ENCODE data around the gene CACNA2D3.
A peak's percentile ranks its signal among the peaks of the same experiment; 100 is the strongest.

The CACNA2D3 gene

DNA sequence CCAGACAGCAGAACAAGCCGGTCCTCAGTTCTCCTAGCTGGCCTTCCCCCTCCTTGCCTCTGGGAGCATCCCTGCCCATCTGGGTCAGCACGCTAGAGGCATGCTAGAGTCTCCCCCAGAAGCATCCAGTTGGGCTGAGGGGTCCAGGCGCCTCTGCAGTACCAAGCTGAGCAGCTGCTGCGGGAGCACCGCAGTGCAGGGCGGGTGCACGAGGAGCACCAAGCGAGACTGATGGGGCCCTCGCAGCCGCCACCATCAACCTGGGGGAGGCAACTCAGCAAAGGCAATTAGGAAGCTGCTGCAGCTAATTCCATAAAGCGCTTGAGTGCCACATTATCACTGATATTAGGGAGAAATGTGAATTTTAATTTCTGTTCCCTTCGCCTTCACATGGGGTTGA lies 12.4 kb downstream of the CACNA2D3 start:
- DNase-seq (ENCODE audit: low read depth in 1 of 2, low spot score in 1 of 2): no peak
- TF ChIP-seq JUND (IDR thresholded peaks at IDR 0.05; ENCODE audit: low read depth): no peak
- in situ Hi-C loops (cut with HindIII; ENCODE audit: low pct_unique_long_range_greater_than_20kb, low sequenced_read_pairs): no loop called here

DNA sequence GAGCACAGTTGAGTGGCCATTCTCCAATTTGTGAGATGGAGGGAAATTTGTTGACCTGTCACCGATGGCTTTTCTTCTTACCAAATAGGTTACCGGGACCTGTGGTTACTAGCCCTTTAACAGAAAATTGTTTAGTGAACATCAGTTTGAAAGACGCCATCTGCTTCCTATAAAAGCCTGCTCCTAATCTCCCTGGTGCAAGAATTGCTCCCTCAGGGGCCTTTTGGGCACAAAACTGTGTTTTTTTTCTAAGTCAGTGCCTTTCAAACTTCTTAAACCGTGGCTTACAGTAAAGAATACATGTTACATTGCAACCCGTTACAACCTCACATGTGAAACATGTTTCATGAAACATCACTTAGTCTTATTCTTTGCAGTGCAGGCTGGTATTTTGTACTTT lies 15.0 kb downstream of the CACNA2D3 start:
- in situ Hi-C loops (cut with HindIII; ENCODE audit: low pct_unique_long_range_greater_than_20kb, low sequenced_read_pairs): no loop called here
- no peak for DNase-seq (ENCODE audit: low read depth in 1 of 2, low spot score in 1 of 2)
- TF ChIP-seq JUND (IDR thresholded peaks at IDR 0.05; ENCODE audit: low read depth): no peak

DNA sequence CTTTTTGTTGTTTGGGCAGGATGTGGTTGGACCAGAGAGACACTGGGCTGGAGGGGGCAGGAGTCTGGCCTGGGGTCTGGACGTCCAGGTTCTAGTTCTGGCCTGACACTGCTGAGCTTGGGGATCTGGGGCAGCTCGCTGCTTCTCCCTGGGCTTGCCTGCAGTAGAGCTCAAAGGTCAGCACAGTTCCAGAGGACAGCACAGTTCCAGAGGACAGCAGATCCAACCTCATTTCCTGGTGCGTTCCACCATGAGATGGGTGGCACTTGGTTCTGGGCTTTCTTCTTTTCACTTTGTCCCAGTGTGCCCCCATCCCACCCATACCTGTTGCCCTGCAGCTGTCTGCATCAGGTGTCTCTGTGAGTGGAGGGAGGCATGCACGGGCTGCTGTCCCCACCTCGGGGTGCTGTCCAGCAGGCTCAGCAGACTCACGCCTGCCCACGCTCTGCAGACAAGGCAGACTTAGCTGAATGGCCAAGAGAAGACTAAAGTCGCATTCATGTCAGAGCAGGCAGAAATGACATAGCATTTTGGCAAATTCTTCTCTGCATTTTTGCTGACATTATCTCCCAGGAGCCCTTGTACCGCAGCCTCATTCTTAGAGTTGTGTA lies 16.7 kb downstream of the CACNA2D3 start:
- TF ChIP-seq JUND (IDR thresholded peaks at IDR 0.05; ENCODE audit: low read depth): no peak
- peak in 1 of 2 experiments; percentile 35 for DNase-seq (ENCODE audit: low read depth in 1 of 2, low spot score in 1 of 2)
- in situ Hi-C loops (cut with HindIII; ENCODE audit: low pct_unique_long_range_greater_than_20kb, low sequenced_read_pairs): no loop called here

DNA sequence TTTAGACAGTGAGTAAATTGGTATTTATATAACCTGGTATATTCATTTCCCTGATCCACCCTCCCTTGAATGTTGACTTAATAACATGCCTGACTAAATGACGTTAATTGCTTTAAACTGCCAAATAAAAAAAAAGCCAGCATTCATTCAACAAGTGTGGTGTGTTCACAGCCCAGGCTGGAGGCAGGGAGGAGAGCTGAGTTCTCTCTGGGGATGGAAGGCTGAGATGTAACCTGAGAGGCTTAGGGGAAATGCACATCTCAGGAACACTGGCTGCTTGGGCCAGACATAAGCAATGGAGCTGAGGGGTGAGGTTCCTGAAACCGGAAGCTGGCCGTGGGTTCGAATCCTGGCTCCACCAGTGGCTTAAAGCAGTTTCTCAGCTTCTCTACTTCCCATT lies 17.3 kb downstream of the CACNA2D3 start:
- in situ Hi-C loops (cut with HindIII; ENCODE audit: low pct_unique_long_range_greater_than_20kb, low sequenced_read_pairs): no loop called here
- no peak for TF ChIP-seq JUND (IDR thresholded peaks at IDR 0.05; ENCODE audit: low read depth)
- no peak for DNase-seq (ENCODE audit: low read depth in 1 of 2, low spot score in 1 of 2)

DNA sequence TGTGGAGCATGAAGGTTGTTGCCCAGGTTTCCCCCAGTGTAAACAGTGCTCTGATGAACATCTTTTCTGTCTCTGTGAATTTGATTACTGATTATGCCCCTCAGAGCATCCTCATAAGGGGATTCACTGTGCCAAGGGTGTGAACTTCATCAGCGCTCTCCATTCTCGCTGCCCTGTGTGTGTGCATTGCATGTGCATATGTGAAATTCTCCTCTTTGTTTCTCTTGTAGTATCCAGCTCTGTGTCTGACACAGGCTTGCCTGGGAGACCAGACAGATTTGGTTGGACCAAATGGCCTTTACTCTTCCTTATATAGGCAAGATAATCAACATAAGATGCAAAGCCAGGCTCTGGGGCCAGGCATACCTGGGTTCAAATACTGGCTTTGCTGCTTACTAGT lies 21.9 kb downstream of the CACNA2D3 start:
- DNase-seq (ENCODE audit: low read depth in 1 of 2, low spot score in 1 of 2): no peak
- in situ Hi-C loops (cut with HindIII; ENCODE audit: low pct_unique_long_range_greater_than_20kb, low sequenced_read_pairs): no loop called here
- no peak for TF ChIP-seq JUND (IDR thresholded peaks at IDR 0.05; ENCODE audit: low read depth)

DNA sequence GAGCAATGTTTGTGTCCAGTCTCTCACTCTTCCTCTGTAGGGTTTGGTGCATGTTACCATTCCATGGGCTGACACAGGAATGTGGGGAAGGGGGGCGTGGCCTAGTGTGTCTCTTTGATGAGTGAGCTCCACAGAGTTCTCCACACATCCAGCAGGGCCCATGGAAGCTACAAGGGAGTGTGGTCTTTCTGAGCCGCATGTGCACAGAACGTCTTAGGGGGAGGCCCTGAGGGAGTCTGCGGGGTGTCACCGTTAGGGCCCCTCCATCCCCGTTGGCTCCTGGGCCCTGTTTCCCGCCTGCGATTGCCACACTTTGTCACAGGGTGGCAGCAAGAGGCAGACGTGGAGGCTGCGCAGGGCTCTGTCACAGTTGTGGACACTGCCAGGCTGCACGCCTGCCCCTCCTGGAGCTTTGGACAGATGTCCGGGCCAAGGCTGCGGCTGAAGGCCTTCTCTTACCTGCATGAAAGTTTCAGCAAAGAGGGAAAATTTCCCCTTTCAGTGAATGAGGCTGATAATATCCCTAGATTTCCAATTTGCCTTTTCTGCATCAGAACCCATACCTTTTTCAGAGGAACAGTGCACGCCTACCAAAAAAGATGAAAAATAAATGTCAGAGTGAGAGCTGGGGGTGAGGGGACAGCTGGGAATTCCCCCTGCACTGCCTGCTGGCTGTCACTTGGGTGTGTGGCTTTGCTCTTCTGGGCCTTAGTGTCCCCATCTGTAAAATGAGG lies 24.3 kb downstream of the CACNA2D3 start:
- no peak for TF ChIP-seq JUND (IDR thresholded peaks at IDR 0.05; ENCODE audit: low read depth)
- DNase-seq (ENCODE audit: low read depth in 1 of 2, low spot score in 1 of 2): peak; percentile 46 to 69
- in situ Hi-C loops (cut with HindIII; ENCODE audit: low pct_unique_long_range_greater_than_20kb, low sequenced_read_pairs): no loop called here

DNA sequence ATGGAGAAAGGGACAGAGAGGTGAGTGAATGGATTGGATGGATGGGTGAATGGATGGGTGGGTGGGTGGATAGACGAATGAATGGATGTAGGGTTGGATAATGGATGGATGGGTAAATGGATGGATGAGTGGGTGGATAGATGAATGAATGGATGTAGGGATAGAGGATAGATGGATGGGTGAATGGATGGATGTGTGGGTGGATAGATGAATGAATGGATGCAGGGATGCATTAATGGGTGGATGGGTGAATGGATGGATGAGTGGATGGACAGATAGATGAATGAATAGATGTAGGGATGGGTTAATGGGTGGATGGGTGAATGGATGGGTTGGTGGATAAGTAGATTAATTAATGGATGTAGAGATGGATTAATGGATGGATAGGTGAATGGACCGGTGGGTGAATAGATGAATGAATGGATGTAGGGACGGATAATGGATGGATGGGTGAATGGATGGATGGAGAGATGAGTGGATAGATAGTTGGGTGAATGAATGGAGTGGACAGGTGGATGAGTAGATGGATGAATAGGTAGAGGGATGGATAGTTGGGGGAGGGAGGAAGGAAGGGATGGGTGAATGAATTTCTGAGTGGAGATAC lies 28.6 kb downstream of the CACNA2D3 start:
- no peak for TF ChIP-seq JUND (IDR thresholded peaks at IDR 0.05; ENCODE audit: low read depth)
- in situ Hi-C loops (cut with HindIII; ENCODE audit: low pct_unique_long_range_greater_than_20kb, low sequenced_read_pairs): no loop called here
- no peak for DNase-seq (ENCODE audit: low read depth in 1 of 2, low spot score in 1 of 2)

DNA sequence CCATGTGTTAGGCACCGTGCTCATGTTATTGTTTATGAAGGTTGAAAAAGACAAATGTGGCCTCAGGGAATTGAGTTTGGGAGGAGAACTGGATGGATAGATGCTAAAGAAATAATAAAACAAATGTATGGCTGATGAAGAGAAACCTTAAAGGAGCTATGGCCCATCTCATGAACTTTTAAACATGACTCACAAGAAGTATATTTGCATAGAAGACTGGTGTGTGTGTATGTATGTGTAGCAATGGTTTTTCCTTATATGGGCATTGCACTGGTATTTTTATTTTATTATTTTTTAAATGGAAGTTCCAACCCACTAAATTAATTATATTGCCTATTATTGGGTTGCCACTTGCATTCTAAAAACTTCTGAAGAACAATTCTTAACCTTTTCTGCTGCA lies 31.1 kb downstream of the CACNA2D3 start:
- no peak for TF ChIP-seq JUND (IDR thresholded peaks at IDR 0.05; ENCODE audit: low read depth)
- in situ Hi-C loops (cut with HindIII; ENCODE audit: low pct_unique_long_range_greater_than_20kb, low sequenced_read_pairs): no loop called here
- no peak for DNase-seq (ENCODE audit: low read depth in 1 of 2, low spot score in 1 of 2)

DNA sequence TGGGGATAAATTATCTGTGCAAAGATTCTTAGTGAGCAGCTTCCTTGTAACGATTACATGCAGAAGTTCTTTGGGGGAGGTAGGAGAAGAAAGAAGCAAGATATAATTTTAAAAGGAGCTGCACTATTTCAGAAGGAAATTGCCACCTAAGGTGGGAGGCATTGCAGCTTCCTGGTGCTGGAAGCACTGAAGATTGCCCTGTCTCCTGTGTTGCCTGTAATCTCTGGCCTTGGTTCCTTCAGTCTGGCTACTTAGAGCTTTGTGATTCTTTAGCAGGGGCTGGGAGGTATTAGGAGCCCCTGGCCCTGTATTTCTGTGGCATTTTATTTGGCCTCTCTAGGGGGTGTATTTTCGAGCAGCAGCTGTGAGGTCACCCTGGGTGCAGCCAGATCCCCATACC lies 35.5 kb downstream of the CACNA2D3 start:
- no peak for TF ChIP-seq JUND (IDR thresholded peaks at IDR 0.05; ENCODE audit: low read depth)
- in situ Hi-C loops (cut with HindIII; ENCODE audit: low pct_unique_long_range_greater_than_20kb, low sequenced_read_pairs): no loop called here
- DNase-seq (ENCODE audit: low read depth in 1 of 2, low spot score in 1 of 2): no peak

DNA sequence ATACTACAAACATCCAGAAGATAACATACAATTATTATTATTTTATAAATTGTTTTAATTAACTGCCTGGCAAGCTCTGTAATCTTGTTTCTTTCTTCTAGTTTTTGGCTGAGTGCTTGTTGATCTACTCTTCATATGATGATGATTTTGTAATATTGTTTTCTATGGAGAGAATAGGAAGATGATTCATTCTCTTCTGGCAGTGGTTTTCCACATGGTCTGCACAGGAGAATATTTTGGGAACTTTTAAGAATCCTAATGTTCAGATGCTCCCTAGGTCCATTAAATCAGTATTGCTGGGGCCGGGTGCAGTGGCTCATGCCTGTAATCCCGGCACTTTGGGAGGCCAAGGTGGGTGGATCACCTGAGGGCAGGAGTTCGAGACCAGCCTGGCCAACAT lies 37.6 kb downstream of the CACNA2D3 start:
- in situ Hi-C loops (cut with HindIII; ENCODE audit: low pct_unique_long_range_greater_than_20kb, low sequenced_read_pairs): no loop called here
- no peak for DNase-seq (ENCODE audit: low read depth in 1 of 2, low spot score in 1 of 2)
- TF ChIP-seq JUND (IDR thresholded peaks at IDR 0.05; ENCODE audit: low read depth): no peak

DNA sequence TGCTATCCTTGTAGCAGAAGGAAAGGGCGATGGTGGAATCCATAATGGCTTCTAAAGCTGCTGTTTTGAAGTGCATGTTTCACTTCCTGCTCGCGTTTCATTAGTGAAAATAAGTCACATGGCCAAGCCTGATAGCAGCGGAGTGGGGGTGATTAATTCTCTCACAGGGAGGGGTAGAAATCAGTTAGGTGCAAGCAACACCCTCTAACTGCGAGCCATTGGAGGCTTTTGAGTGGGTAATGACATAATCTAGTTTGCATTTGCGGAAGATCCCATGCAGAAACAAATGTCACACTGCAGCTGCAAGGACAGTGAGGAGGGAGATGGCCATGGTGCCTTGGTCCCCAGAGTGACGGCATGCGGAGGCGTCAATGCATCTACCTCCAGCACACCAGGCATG lies 41.1 kb downstream of the CACNA2D3 start:
- DNase-seq (ENCODE audit: low read depth in 1 of 2, low spot score in 1 of 2): no peak
- no peak for TF ChIP-seq JUND (IDR thresholded peaks at IDR 0.05; ENCODE audit: low read depth)
- in situ Hi-C loops (cut with HindIII; ENCODE audit: low pct_unique_long_range_greater_than_20kb, low sequenced_read_pairs): no loop called here

DNA sequence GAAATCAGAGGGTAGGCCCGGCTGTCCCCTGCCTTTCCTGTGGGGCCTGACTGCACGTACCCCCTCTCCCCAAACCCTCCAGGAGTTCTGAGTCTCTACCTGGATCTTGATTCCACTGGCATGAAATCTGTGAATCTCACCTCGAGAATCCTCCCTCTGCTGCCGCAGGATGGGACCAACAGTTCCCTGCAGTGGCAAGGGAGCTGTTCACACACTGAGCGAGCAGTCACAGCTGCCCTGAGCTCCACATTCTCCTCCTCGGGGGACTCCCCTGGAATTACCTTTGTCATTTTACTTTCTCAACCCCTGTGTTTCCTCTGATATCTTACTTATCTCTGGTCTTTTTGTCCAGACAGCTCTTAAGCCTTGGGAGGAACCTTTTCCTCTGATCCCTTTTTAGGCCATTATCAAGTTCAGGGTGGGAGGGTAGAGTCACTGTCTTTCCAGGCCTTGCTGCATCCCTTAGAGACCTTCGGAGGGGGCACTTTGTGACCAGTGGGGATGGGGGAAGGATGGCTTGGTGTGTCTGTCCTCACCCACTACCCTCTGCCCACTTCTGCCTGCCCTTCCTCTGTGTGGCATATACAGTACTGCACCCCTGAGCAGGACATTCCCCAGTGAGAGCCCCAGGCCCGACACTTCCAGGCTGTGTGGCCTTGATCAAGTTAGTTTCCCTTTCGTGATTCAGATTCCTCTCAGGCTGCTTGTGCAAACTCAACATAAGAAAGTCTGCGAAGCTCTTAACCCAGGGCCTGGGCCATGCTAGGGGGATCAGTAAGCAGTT lies 42.0 kb downstream of the CACNA2D3 start:
- in situ Hi-C loops (cut with HindIII; ENCODE audit: low pct_unique_long_range_greater_than_20kb, low sequenced_read_pairs): no loop called here
- no peak for TF ChIP-seq JUND (IDR thresholded peaks at IDR 0.05; ENCODE audit: low read depth)
- DNase-seq (ENCODE audit: low read depth in 1 of 2, low spot score in 1 of 2): no peak

DNA sequence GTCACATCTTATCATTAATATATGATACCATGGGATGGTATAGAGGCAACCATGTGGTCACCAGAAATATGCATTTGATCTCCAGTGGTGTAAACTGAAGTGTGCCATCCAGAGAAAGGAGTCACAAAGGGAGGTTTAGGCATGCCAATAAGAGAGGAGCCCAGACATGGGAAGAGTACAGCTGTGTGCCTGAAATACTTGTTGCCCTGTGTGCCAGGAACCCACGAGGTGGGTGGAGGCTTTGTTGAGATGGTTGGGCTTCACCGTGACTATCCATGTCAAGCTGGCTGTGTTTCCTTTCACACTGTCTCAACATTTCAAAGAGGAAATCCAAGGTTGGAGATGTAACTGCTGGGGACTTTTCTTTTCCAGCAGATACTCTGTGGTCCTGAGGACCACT lies 43.5 kb downstream of the CACNA2D3 start:
- TF ChIP-seq JUND (IDR thresholded peaks at IDR 0.05; ENCODE audit: low read depth): no peak
- in situ Hi-C loops (cut with HindIII; ENCODE audit: low pct_unique_long_range_greater_than_20kb, low sequenced_read_pairs): no loop called here
- DNase-seq (ENCODE audit: low read depth in 1 of 2, low spot score in 1 of 2): no peak

Data from T47D (cell line).